ENCODE measurements around the gene FKBP2.

The FKBP2 gene

DNA sequence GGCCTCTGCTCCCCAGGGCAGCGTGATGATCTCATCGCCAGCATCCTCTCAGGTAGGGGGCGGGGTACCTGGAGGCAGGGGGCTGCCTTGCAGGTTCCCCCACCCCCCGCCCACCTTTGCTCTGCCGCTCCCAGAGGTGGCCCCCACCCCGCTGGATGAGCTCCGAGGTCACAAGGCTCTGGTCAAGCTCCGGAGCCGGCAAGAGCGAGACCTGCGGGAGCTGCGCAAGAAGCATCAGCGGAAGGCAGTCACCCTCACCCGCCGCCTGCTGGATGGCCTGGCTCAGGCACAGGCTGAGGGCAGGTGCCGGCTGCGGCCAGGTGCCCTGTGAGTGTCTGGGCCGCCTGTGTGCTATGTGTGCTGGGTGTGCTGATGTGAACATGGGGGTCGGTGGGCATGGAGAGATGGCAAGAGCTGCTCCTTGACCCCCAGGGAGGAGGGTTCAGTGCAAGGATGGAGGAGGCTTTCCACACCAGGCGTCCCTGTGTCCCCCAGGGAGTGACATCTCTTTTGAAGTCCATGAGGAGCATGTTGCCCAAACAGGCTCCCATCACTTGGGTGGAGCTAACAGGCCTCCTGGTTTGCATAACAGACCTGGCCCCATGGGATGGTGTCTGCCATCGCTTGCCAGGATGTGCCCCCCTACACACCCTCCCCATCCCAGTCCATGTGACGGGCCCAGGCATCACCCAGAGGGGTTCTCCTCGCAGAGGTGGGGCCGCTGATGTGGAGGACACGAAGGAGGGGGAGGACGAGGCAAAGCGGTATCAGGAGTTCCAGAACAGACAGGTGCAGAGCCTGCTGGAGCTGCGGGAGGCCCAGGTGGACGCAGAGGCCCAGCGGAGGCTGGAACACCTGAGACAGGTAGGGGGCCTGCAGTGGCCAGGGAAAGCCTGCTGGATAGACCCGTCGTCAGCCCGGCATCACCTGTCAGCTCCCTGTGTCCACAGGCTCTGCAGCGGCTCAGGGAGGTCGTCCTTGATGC lies 24.6 kb downstream of the FKBP2 start:
- no peak for DNase-seq

DNA sequence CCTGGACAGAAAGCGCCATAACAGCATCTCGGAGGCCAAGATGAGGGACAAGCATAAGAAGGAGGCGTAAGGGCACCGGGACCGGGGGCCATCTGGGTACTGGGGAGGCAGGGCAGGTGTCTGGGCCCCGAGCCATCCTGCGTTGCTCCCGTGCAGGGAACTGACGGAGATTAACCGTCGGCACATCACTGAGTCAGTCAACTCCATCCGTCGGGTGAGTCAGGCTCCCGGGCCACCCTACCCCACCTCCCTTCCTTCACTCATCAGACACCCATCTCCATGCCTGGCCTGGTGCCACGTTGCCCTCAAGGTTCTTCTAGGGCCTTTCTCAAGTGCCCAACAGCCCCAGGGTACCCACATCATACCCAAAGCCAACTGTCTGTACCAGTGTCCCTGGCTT lies 25.4 kb downstream of the FKBP2 start:
- no peak for DNase-seq

DNA sequence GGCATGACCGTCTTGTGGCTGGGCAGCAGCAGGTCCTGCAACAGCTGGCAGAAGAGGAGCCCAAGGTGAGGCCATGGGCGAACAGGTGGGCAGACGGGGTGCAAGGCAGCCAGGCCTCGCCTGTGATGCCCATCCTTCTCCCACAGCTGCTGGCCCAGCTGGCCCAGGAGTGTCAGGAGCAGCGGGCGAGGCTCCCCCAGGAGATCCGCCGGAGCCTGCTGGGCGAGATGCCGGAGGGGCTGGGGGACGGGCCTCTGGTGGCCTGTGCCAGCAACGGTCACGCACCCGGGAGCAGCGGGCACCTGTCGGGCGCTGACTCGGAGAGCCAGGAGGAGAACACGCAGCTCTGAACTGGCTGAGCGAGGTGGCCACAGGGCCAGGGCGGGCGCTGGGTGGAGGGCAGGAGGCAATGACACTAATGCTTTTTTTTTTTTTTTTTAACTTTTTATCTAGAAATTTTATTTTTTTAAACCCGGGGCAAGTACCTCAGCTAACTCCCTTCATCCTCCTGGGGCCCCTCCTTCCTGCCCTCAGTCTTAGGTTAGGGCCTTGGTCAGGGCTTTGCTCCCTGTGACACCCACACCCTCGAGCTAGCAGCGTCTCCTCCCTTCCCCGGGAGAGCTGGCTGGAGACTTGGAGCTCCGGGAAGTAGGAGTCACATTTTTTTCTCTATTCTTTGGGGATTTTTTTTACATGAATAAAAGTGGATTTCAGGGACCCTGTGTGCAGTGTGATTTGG lies 26.5 kb downstream of the FKBP2 start:
- DNase-seq: no peak

DNA sequence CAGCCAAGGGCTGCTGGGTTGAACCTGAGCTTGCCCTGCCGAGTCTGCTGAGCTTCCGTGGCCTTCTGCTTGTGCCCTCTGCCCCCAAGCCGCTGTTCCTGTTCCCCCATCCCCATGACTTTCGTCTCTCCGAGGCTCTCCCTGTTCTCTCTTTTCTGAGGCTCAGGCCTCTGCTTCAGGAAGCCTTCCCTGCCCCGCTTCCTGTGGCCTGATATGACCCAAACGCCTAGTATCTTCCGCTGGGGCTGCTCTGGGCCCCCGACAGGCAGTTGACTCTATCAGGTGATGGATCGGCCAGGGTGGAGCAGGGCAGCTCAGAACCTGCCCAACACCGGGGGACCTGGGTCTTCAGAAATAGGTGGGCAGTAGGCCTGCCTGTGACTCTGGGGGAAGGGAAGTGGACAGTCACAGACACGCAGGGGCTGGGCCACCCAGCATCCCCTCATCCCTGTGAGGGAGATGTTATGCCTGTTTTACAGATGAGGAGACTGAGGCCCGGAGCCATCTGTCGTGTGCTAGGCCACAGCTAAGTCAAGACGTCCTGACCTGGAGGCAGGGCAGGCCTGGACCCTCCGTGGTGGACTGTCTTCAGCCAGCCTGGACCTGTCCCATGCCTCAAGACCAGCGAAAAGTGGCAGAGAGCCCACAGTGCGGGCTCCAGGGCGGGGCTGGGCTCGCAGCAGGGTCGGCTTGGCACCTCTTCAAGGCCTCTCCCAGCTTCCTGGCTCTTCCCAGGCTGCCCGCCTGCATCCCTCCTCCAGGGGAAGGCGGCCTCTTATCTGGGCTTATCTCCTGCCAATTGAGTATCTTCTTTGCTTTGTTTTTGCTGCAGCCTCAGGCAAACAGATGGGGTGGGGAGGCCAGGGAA lies 27.4 kb downstream of the FKBP2 start:
- DNase-seq: no peak

DNA sequence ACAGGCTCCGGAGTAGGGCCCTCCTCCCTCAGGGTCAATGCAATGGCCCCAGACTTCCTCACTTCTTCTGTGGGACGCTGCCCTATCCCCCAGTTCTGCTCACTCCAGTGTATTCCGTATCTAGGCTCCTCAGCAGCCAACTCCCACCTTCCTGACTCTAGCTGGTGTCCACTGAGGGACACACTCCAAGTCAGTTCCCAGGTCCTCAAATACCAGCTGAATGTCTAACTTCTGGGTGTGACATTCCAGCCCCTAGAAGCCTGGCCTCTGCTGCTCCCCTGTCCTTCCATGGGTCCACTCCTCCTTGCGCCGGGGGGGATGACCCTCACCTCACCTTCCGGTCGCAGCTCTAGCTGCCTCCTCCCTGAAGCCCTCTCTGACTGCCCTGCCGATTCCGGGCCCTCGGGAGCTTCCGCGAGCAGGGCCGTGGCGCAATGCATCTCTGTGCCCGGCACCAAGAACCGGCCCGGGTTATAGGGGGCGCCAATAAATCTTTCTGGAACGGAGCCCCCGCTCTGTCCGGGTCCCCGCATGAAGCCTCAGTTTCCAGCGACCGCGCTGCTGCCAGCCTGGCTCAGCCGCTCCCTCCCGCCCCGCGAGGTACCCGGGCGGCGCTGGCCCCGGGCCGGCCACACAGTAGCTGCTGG lies 28.1 kb downstream of the FKBP2 start:
- peak; percentile 45 for DNase-seq

DNA sequence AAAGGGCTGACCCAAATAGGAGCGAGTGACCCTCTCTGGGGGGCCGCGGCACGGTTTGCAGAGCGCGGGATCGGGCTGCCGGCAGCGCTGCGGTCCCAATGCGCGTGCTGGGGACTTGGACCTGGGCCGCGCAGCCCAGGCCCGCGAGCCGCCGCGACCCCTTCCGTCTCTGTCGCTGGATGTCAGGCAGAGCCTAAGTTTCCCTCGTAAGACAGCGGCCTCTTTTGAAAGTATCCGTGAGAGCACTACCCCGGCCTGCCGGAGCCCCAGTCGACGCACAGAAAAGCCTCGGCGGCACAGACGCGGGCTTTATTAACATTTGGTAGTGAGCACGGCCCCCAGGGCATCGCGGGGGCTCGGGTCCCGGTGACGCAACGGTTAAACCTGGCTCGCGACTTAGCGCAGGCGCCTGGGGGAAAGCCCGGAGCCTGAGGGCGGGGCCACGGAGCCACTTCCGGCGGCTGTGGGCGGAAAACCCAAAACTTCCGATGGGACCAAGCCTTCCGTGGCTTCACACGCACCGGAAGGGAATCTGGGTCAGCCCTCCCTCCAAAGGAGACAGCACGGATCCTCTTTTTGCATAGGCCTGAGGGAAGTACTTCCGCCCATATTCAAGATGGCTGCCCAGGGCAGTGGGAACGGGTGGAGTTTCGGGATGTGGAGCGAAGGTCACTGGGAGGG lies 28.8 kb downstream of the FKBP2 start:
- DNase-seq: peak; percentile 99

DNA sequence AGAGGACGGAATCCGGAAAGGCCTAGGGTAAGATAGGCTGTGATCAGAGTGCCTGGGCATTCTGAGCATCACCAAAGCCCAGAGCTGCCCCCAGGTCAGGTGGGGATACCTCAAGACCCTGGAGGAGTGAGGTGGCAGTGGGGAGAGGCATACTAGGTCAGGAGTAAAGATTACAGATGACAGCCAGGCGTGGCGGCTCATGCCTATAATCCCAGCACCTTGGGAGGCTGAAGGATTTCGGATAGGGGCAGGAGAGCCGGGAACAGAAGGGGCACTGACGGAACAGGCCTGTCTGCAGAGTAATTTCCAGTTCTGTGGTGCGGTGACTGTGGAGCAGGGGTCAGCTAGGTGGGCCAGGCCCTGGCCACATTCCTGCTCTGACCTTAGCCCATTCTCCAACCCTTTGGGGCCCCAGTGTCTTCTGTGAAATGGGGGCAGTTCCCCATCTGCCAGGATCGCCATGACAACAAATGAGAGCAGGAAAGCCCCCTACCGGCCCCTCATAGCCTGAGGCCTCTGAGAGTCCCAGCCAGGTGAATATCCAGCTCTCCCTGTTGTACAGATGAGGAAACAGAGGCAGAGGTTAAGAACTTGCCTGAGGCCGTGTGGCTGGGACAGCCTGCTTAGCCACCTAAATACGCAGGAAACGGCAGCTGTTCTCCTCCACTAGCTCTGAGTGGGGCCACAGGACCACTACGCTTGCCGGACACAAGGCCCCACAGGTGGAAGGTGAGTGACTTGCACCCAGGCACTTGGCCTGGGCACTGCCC lies 34.3 kb downstream of the FKBP2 start:
- no peak for DNase-seq

DNA sequence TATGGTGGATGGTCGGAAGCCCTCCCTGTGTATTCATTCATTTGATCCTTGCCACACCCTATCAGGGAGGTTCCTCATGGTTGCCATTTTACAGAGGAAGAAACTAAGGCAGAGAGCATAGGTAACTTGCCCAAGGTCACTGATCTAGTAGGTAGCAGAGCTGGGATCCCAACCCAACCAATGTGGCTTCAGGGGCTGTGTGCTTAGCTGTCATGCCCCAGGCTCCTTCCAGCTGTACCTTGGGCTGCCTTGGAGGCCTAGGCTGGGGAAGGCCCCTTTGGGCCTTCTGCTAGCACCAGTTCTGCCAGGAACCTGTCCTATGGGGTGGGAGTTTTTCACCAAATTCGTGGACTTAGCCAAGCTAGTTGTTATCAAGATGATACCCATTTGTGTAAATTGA lies 34.9 kb downstream of the FKBP2 start:
- DNase-seq: no peak

DNA sequence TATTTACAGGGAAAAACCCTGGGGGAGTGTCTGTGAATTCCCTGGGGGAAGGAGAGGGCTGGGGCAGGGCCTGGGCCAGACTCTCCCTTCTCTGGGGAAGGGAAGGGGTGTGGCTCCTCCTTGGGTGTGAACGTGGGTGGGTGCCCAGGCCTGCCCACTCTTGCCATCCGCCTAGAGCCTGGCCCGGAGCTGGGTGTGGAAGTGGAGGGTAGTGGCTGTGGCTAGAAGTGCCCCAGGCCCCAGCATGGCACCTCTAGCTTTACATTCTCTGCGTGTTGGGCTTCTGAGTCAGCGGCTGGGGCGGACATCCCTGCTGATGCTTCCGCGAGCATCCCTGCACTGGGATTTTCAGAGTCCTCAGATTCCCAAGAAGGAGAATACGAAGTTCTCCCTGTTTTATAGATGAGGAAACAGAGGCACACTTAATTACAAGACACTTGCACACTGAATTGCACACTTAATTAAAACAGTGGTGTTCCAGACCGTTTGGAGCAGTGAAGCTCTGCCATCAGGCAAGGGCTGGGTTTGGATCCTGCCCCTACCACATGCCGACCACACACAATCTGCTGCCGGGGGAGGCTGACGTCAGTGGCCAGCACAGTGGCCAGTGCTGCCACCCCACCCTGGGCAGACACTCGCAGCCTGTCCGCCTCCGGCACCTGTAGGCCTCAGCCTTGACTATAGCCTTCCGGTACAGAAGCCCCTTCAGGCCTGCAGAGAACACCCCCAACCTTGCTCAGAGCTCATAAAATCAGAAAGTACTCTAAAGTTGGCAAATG lies 35.9 kb downstream of the FKBP2 start:
- no peak for DNase-seq

DNA sequence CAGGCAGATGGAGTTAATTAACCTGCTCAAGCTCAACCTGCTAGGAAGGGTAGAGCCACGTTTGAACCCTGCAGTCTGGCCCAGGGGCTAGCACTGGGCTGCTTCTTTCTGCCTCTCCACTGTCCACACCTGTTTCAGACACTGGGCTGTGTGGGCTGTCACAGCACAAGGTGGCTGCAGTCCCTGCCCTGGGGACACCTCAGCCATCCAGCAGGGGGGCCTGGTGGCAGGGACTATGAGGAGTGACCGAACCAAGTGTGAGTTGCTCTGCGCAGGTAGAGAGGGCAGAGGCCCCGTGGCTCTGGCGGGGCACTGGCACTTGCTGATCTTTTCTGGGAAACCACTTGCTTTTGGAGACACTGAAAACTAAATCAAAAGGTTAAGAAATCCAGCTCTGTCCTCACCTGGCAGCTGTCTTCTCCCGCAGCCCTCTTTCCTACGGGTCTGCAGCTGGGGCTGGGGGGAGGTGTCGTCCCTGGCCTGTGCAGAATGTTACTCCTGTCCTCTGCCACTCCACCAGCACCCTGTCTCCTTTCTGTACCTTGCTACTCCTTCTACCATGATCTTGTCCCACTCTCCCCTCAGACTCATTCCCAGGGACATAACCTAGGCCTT lies 37.8 kb downstream of the FKBP2 start:
- no peak for DNase-seq

DNA sequence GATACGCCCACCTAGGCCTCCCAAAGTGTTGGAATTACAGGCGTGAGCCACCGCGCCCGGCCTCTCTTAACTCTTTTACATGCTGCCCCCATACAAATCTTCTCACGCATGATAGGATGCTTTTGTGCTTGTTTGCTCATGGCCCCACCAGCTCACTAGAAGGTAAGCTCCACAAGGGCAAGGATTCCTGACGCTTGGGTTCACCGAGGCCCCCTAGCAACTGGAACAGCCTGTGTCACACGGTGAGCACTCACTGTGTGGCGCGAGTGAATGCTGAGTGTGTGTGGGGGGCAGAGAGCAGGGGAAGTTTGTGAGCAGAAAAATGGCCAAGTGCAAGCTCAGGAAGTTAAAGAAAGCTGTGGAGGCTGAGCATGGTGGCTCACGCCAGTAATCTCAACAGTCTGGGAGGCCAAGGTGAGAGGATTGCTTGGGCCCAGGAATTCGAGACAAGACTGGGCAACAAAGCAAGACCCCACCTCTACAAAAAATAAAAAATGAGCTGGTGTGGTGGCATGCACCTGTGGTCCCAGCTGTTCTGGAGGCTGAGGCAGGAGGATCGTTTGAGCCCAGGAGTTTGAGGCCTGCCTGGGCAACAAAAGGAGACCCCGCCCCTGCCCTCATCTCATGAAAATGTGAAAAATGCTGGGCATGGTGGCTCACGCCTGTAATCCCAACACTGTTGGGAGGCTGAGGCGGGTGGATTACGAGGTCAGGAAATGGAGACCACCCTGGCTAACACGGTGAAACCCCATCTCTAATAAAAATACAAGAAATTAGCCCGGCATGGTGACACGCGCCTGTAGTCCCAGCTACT lies 41.3 kb downstream of the FKBP2 start:
- DNase-seq: no peak

DNA sequence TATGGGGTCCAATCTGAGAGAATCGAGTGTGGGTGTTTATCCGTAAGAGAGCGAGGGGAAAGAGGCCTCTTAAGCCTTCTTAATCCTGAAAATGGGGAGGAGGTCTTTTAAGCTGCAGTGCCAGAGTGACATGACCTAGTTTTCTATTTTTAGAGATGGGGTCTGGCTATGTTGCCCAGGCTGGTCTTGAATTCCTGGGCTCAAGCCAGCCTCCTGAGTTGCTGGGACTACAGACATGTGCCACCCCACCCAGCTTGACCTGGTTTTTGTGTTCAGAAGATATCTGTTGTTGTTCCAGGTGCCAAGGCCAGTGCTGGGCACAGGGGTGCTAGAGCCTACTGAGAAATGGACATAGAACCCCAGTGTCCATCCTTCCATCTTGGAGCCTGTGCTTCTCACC lies 42.2 kb downstream of the FKBP2 start:
- no peak for DNase-seq

DNA sequence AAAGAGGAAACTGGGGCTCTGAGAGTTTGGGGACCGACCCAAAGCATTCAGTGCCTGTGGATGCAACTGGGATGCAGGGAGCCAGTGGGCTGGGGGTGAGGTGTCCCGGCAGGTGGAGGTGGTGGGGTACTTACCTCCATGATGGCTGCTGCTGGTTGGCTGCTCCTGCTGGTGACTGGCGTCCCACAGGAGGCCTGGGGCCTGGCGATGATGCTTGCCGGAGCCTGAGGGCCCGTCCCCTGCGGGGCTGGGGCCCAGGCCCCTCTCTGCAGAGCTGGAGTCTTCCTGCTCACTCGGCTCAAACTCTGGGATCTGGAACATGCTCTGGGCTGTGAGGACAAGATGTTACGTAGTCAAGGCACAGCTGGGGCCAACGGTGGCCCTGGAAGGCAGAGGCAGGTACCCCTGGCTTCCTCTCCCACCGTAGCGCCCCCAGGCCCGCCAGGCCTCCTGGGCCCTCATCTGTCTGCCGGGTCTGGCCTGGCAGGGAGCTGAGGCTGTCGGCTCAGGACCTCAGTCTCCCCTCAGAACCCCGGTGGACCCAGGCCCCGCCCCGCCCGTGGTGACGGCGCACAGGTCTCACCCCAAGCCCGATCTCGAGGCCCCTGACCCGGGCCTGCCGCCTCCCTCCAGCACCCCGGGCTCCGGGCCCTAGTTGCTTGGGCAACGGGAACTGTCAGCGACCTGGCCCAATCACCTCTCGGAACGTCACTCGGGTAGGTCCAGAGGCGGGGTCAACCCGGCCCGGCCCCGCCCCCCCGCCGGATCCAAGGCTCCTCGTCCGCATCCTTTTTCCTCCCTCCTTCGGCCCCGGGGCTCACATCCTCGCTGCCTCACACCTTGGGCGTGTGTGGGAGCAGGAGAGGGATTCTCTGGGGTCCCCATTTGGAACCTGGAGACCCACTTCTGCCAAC lies 43.4 kb downstream of the FKBP2 start, which contains the start of gene BAD:
Gene BAD, minus strand, starts transcription at position 618 of the 914 bp plus-strand sequence. Its CDS starts 297 bp downstream, at position 321.
- DNase-seq: peak; percentile 93

DNA sequence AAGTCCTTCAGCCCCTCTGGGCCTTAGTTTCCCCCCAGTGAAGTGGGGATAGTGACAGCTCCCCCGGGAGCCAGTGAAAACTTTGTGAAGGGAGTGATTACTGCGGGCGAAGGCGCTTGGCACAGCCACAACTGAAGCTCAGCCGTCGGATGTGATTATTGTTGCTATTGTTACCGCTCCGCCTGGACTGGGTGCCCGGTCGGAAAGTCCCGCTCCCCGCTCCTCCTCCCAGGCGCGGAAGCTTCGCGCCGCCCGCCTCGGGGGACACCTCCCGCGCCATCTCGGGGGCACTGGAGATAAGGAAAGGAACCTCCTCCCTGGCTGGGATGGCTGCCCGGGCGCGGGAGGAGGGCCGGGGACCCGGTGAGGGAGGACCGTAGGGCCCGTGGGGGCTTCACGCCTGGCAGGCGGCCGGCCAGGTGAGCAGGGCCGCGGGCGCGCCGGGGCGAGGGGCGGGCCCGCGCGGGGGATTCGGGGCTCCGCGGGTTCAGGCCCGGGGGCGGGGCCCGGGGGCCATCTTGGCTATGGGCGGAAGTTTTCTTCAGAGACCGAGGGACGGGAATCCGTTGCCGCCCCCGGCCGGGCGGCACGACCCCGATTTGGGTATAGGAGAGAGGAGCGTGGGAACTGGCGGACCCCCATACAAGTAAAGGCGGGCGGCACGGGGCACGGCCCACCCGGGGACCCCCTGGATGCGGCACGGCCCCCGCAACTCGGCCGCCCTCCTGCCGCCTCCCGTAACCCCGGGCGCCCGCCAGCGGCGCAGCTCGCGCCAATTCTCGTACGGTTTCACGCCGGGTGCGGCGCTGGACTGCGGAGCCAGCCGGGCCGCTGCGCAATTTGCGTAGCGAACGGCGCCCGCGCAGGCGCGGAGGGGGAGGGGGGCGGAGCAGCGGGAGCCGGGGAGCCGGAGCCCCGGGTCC lies 44.3 kb downstream of the FKBP2 start, which contains the start of gene GPR137:
Gene GPR137, plus strand, starts transcription at position 887 of the 923 bp plus-strand sequence. CDS start 677 bp downstream, outside the sequence.
- peak; percentile 91 for DNase-seq

DNA sequence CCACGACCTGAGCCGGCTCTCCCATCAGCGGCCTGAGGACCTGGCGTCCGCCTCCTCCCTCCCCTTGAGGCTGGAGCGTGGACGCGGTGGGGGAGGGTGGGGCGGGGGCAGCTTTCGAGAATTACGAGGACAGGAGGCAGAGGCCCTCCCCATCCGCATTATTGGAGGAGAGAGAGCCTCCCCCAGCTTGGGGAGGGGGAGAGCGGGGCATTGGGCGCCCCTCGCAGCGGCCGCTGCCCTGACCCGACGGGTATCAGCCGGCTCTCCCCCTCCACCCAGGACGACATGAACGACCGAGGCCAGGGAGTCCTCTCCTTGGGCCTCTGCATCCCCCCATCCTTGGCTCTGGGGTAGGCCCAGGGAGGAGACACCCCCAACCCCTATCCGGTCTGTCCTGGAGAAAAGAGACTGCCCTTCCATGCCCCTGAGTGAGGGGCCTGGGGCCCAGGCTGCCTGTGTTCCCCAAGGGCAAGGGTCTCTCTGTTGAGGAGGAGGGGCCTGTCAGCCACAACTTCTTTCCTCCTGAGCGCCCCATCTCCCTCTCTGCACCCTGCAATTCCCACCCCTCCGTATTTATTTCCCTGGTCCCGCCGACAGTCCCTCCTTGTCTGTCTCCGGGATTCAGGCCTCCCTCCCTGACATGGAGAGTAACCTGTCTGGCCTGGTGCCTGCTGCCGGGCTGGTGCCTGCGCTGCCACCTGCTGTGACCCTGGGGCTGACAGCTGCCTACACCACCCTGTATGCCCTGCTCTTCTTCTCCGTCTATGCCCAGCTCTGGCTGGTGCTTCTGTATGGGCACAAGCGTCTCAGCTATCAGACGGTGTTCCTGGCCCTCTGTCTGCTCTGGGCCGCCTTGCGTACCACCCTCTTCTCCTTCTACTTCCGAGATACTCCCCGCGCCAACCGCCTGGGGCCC lies 45.2 kb downstream of the FKBP2 start:
- peak; percentile 19 for DNase-seq
